Activated CD4-positive, alpha-beta T cell treated with anti-CD3 and anti-CD28 coated beads for 36 hours (primary cell): ENCODE results near the gene MUTYH. TPM values are rescaled to one million over a fixed set of nuclear protein-coding genes. Genes with fewer than 3 reads are reported as not detected.

Experiments used
- ATAC-seq: fragments of 200-7000 bp; cut with Tn5 transposase; one replicate; pipeline ENCODE4 v1.10.0; 2021; ENCODE audit warnings: mild to moderate bottlenecking, moderate library complexity
- CTCF ChIA-PET: fragments of 350-600 bp; sonication (Branson Sonifier 250); formaldehyde crosslinking; loops from one replicate; lab custom pipeline; 2021; ENCODE audit warnings: antibody characterized with exemption; lab: Charles Lee
- POLR2A ChIA-PET: fragments of 350-600 bp; sonication (Branson Sonifier 250); formaldehyde crosslinking; loops from one replicate; lab custom pipeline; 2021; ENCODE audit warnings: antibody characterized with exemption, inconsistent platforms; lab: Charles Lee
- DNase-seq: peaks from one replicate; pipeline ENCODE4 v3.0.0-alpha.2; 2020
- H3K27ac Mint-ChIP-seq: one replicate; pipeline ENCODE4 v1.8.0; 2021; ENCODE audit warnings: mixed read lengths
- H3K27me3 Mint-ChIP-seq: one replicate; pipeline ENCODE4 v1.8.0; 2021; ENCODE audit warnings: mixed read lengths
- H3K36me3 Mint-ChIP-seq: one replicate; pipeline ENCODE4 v1.8.0; 2021; ENCODE audit warnings: low read depth, mixed read lengths
- H3K4me1 Mint-ChIP-seq: one replicate; pipeline ENCODE4 v1.8.0; 2021; ENCODE audit warnings: mixed read lengths
- H3K4me3 Mint-ChIP-seq: one replicate; pipeline ENCODE4 v1.8.0; 2021; ENCODE audit warnings: mild to moderate bottlenecking, moderate library complexity, mixed read lengths
- H3K9me3 Mint-ChIP-seq: one replicate; pipeline ENCODE4 v1.8.0; 2021; ENCODE audit warnings: low read depth, mixed read lengths
- intact Hi-C, 2 experiments: fragments of 100-400 bp; cut with DNase I in 1 of 2; cut with micrococcal nuclease in 1 of 2; formaldehyde crosslinking; loops; one replicate each; pipeline versions ENCODE4 v1.14.2 to v1.15.1; 2022 to 2024; cut with DNase I, micrococcal nuclease
- total RNA-seq, 2 experiments: library from RNA; stranded (reverse); gene quantifications; one replicate each; pipeline ENCODE4 v1.2.3, GENCODE V29; 2021

Gene MUTYH
- total RNA-seq, 2 experiments from 2014 or later, result 48.6 to 53.7 TPM

- DNase-seq (no peak), ATAC-seq (no peak)
- H3K4me1 Mint-ChIP-seq, result peaks cover 20% of the 10 kb centered on the region
- ChIA-PET CTCF (interaction anchor here (0.5 to 0.9 kb wide), 4 partner anchors 8 to 321 kb away, joined by 3 to 4 read pairs (median 4); partner anchors contain the start of gene HPDL), POLR2A (interaction anchor here (0.6 to 1.1 kb wide), 2 partner anchors 14 to 187 kb away, joined by 3 read pairs; partner anchors contain the start of gene PRDX1)
- H3K36me3 Mint-ChIP-seq, result peaks cover 32% of the 10 kb centered on the region
- H3K27ac Mint-ChIP-seq, result no peak overlapping the region
- intact Hi-C loops, result no loop called here
- H3K4me3 Mint-ChIP-seq, result no peak overlapping the region
- no peaks in the 10 kb centered on the region for H3K27me3 Mint-ChIP-seq
- no peaks in the 10 kb centered on the region for H3K9me3 Mint-ChIP-seq
These were observed 5.7 kb downstream of the MUTYH start for GRCh38 chr1:45334308-45335245.

GRCh38 chr1:45332346-45332720 is 7.9 kb downstream of the MUTYH start:
- CTCF ChIA-PET, result no interaction called here
- intact Hi-C loops, result no loop called here
- Mint-ChIP-seq H3K4me1 (peaks cover 25% of the 10 kb centered on the region), H3K27ac (no peak overlapping the region), H3K9me3 (no peaks in the 10 kb centered on the region), H3K4me3 (no peak overlapping the region), H3K27me3 (no peaks in the 10 kb centered on the region), H3K36me3 (peaks cover 34% of the 10 kb centered on the region)
- ATAC-seq (no peak), DNase-seq (no peak)
- POLR2A ChIA-PET, result no interaction called here

- intact Hi-C loops, result no loop called here
- Mint-ChIP-seq H3K9me3 (no peaks in the 10 kb centered on the region), H3K27me3 (no peaks in the 10 kb centered on the region), H3K4me3 (no peak overlapping the region), H3K27ac (no peak overlapping the region), H3K4me1 (peaks cover 25% of the 10 kb centered on the region), H3K36me3 (peaks cover 32% of the 10 kb centered on the region)
- POLR2A ChIA-PET, result no interaction called here
- CTCF ChIA-PET, result interaction anchor here (1.3 kb wide), 1 partner anchor 8 kb away, joined by 3 read pairs; no protein-coding TSS in a partner anchor
- DNase-seq (no peak), ATAC-seq (no peak)
These were observed 8.5 kb downstream of the MUTYH start for GRCh38 chr1:45331436-45332345.

- ChIA-PET CTCF (interaction anchor here (0.6 to 1.3 kb wide), 5 partner anchors 9 to 459 kb away, joined by 3 to 4 read pairs (median 3); partner anchors contain the start of genes MUTYH and TOE1), POLR2A (interaction anchor here (0.6 to 3.9 kb wide), 2 partner anchors 11 to 599 kb away, joined by 3 to 36 read pairs; partner anchors contain the start of genes MUTYH and TOE1)
- peak overlapping the region; percentile 82 for H3K4me3 Mint-ChIP-seq
- peaks cover 32% of the 10 kb centered on the region for H3K36me3 Mint-ChIP-seq
- H3K27ac Mint-ChIP-seq, result peak overlapping the region; percentile 33
- no peaks in the 10 kb centered on the region for H3K27me3 Mint-ChIP-seq
- DNase-seq (no peak), ATAC-seq (no peak)
- intact Hi-C loops, result no loop called here
- peaks cover 26% of the 10 kb centered on the region for H3K4me1 Mint-ChIP-seq
- no peaks in the 10 kb centered on the region for H3K9me3 Mint-ChIP-seq
These were observed 10.8 kb downstream of the MUTYH start for GRCh38 chr1:45329445-45329844.

DNA sequence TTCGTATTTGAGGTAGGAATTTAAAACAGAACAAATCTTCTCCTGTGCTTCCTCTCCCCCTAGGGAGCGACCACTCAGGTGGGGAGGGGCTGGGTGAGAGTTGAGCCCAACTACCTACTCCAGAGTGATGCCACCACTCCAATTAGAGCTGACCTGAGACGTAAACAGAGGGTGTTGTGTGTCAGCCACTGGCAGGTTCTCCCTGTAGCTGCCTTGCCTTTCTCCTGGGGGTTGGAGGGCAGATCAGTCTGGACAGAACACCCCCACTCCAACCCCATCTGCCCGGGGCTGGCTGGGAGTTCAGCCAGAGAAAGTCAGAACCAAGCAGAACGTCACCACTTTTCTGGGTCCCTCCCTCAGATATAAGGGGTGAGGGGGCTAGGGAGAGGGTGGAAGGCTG is 11.6 kb downstream of the MUTYH start:
- H3K27ac Mint-ChIP-seq, result no peak overlapping the region
- peaks cover 25% of the 10 kb centered on the region for H3K36me3 Mint-ChIP-seq
- CTCF ChIA-PET, result interaction anchor here (0.6 to 1.3 kb wide), 3 partner anchors 10 to 19 kb away, joined by 3 to 4 read pairs (median 4); partner anchors contain the start of genes MUTYH and TOE1
- ATAC-seq, result no peak
- DNase-seq, result no peak
- POLR2A ChIA-PET, result interaction anchor here (3.9 kb wide), 1 partner anchor 11 kb away, joined by 36 read pairs; the partner anchor contains the start of genes MUTYH and TOE1
- no peaks in the 10 kb centered on the region for H3K9me3 Mint-ChIP-seq
- H3K4me1 Mint-ChIP-seq, result peaks cover 23% of the 10 kb centered on the region
- peak overlapping the region; percentile 82 for H3K4me3 Mint-ChIP-seq
- H3K27me3 Mint-ChIP-seq, result no peaks in the 10 kb centered on the region
- intact Hi-C loops, result no loop called here

GRCh38 chr1:45327644-45328515 is 12.4 kb downstream of the MUTYH start:
- Mint-ChIP-seq H3K27me3 (no peaks in the 10 kb centered on the region), H3K4me3 (peak overlapping the region; percentile 82), H3K36me3 (peaks cover 25% of the 10 kb centered on the region), H3K27ac (peak overlapping the region; percentile 58), H3K4me1 (peaks cover 23% of the 10 kb centered on the region), H3K9me3 (no peaks in the 10 kb centered on the region)
- ATAC-seq (peak; percentile 19), DNase-seq (peak; percentile 30)
- intact Hi-C loops, result loop anchor here in 1 of 2 experiments (1.0 kb wide), 1 partner anchor 11 kb away; no protein-coding TSS in a partner anchor
- ChIA-PET POLR2A (interaction anchor here (0.6 to 3.9 kb wide), 5 partner anchors 12 to 606 kb away, joined by 3 to 36 read pairs (median 4); partner anchors contain the start of genes MUTYH, PLK3 and TOE1), CTCF (interaction anchor here (0.5 to 2.3 kb wide), 7 partner anchors 12 to 313 kb away, joined by 3 to 14 read pairs (median 4); partner anchors contain the start of genes MUTYH and TOE1)

DNA sequence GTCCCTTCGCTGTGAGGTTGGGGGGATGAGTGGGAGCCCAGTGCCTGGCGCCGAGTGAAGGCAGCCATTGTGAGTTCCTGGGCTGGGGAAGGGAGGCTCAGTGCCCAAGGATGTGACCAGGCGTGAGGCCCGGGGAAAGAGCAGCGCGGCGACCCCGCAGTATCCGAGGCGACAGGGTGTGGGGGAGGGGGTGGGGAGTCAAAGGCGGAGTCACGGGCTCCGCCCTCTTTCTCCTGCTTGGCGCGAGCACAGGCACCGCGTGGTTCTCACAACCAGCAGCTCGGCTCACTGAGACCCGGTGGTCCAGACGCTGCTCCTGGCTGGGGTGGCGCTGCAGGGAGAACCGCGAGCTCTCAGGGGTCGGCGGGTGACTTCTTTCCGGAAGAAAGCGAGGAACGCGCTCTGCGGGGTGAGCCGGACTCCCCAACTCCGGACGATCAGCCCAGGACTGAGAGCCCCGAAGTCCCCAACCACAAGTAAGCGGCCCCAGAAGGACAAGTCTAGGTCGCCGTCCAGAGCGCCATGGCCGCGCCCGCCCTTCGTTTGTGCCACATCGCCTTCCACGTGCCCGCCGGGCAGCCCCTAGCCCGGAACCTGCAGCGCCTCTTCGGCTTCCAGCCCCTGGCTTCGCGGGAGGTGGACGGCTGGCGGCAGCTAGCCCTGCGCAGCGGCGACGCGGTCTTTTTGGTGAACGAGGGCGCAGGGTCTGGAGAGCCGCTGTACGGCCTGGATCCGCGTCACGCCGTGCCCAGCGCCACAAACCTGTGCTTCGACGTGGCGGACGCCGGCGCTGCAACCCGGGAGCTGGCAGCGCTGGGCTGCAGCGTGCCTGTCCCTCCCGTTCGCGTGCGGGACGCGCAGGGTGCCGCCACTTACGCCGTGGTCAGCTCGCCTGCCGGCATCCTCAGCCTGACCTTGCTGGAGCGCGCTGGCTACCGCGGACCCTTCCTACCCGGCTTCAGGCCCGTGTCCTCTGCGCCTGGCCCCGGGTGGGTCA is 13.3 kb downstream of the MUTYH start, which contains the start of gene HPDL:
HPDL (plus strand) TSS at position 269 of the 997 bp plus-strand sequence; CDS start at position 523, 254 bp downstream.
- Mint-ChIP-seq H3K36me3 (peaks cover 25% of the 10 kb centered on the region), H3K27me3 (no peaks in the 10 kb centered on the region), H3K9me3 (no peaks in the 10 kb centered on the region), H3K27ac (peak within 1 kb of the TSS; percentile 80), H3K4me3 (peak within 1 kb of the TSS; percentile 82), H3K4me1 (peaks cover 23% of the 10 kb centered on the region)
- intact Hi-C loops, result loop anchor here (1.0 kb wide), 3 partner anchors 12 to 315 kb away; partner anchors contain the start of gene UROD (in 1 of the 2)
- DNase-seq, result peak; percentile 84
- peak; percentile 87 for ATAC-seq
- ChIA-PET POLR2A (interaction anchor here (0.6 to 3.9 kb wide), 12 partner anchors 13 to 605 kb away, joined by 3 to 36 read pairs (median 4); partner anchors contain the start of genes GPBP1L1, HECTD3, MUTYH and PLK3), CTCF (interaction anchor here (0.5 to 2.3 kb wide), 11 partner anchors 8 to 277 kb away, joined by 3 to 14 read pairs (median 4); partner anchors contain the start of genes MUTYH, TESK2 and TOE1)

DNA sequence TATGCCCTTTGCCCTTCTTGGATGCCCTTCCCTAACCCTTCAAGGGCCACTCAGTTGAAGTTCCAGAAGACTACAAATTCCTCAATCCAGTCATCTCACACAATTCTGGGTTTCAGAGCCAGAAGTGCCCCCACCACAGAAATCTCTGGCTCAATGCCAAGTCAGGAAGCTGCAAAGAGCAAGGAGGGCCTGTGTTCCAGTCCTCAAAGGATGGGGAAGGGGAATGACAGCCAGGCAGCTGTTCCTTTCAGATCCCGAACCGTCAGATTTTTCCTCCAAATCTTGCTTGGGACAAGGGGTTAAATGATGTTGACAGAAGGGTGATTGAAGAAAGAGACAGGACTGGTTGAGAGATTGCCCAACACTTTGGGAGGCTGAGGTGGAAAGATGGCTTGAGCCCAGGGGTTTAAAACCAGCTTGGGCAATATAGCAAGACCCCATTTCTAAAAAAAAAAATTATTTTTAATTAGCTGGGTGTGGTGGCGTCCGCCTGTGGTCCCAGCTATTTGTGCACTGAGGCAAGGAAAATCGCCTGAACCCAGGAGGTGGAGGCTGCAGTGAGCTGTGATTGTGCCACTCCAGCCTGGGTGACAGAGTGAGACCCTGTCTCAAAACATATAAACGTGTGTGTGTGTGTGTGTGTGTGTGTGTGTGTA is 14.3 kb downstream of the MUTYH start:
- Mint-ChIP-seq H3K27me3 (no peaks in the 10 kb centered on the region), H3K4me1 (peaks cover 23% of the 10 kb centered on the region), H3K36me3 (peaks cover 25% of the 10 kb centered on the region), H3K4me3 (peak overlapping the region; percentile 82), H3K27ac (peak overlapping the region; percentile 80), H3K9me3 (no peaks in the 10 kb centered on the region)
- ChIA-PET POLR2A (interaction anchor here (0.6 to 3.9 kb wide), 9 partner anchors 12 to 543 kb away, joined by 3 to 36 read pairs (median 4); partner anchors contain the start of genes HECTD3, MUTYH and TOE1), CTCF (interaction anchor here (0.6 to 2.3 kb wide), 7 partner anchors 9 to 165 kb away, joined by 3 to 14 read pairs (median 3); partner anchors contain the start of gene TESK2)
- ATAC-seq (no peak), DNase-seq (no peak)
- intact Hi-C loops, result loop anchor here (1.0 kb wide), 3 partner anchors 13 to 314 kb away; partner anchors contain the start of gene UROD (in 1 of the 2)
